DMS53 (cell line): ENCODE data around the gene RSPH1.
A peak's percentile ranks its signal among the peaks of the same experiment; 100 is the strongest.

Source experiments
- DNase-seq: peaks from one replicate; lab custom pipeline; 2025; lab: John Stamatoyannopoulos, UW

Gene RSPH1

GRCh38 chr21:42465008-42465802 is 30.8 kb downstream of the RSPH1 start:
- no peak for DNase-seq

DNA sequence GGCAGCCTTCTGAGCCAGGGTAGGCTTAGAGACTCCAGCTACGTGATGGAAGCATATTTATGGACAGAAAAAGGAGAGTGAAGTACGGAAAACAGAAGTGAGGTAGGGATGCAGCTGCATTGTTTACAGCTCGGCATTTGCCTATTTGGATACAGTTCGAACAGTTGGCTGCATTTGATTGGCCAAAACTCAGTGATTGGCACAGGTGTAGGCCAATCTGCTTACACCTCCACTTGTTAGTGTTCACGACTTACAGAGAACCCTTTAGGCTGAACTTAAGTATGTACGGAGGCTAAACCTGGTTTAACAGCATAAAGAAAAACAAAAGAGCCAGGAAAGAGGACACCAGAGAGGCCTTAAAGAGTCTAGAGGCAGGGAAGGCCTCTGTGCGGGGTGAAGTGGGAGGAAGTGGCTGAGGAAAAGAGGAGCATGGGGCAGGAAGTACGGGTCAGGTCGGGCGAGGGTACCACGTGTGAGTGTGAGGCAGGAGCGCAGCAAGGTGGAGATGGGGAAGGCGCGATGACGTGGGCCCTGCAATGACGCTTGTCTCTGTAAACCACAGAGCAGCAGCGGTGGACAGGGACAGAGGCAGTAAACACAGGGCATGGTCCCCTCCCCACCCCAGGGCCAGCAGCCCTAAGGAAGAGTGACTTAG is 32.0 kb downstream of the RSPH1 start:
- DNase-seq: peak; percentile 40

GRCh38 chr21:42461881-42462877 is 33.8 kb downstream of the RSPH1 start:
- peak; percentile 70 for DNase-seq

DNA sequence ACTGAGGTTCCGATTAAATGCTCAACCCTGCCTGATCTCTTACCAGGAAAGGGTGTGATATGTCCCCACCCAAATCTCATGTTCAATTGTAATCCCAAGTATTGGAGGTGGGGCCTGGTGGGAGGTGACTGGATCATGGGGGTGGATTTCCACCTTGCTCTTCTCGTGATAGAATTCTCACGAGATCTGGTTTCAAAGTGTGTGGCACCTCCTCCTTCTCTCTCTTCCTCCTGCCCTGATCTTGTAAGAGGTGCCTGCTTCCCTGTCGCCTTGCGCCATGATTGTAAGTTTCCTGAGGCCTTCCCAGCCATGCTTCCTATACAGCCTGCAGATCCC is 34.9 kb downstream of the RSPH1 start:
- peak; percentile 87 for DNase-seq

DNA sequence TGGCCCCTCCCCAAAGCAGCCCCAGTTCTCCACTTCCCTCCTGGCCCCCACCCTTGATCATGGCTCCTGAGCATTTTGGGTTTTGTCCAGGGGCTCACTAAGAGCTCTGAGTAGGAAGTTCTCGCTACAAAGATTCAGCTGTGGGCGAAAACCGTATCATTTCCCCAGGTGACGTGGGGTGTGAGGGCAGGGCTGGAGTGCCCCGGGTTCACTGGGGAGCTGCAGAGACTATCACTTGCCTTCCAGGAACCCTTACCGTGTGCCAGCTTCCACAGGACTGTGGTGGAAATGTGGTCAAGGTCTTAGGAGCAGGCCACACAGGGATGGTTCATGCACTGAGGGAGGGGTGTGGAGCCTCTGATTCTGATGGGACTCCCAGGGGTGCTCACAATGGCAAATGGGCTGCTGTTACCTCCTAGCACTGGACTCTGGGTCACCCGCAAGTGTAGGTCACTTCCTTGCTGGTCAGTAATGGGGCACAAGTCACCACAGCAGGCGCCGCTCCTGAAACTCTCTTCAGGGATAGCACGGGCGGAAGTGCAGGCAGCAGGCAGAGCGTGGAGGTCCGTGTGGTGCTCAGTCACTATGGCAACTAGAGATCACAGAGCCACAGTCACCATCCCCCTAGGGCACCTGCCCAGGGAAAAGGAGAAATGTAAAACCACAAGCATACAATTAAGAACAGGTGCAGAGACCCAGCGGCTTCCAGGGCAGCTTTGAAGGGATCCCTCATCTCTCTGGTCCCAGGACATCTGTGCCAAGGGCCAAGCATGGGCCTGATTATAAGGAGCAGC is 35.4 kb downstream of the RSPH1 start:
- DNase-seq: peak; percentile 97

GRCh38 chr21:42459546-42460215 is 36.3 kb downstream of the RSPH1 start:
- DNase-seq: no peak

GRCh38 chr21:42459082-42459460 is 37.0 kb downstream of the RSPH1 start:
- no peak for DNase-seq

GRCh38 chr21:42456457-42456856 is 39.6 kb downstream of the RSPH1 start:
- no peak for DNase-seq

GRCh38 chr21:42455754-42456440 is 40.1 kb downstream of the RSPH1 start:
- DNase-seq: no peak

DNA sequence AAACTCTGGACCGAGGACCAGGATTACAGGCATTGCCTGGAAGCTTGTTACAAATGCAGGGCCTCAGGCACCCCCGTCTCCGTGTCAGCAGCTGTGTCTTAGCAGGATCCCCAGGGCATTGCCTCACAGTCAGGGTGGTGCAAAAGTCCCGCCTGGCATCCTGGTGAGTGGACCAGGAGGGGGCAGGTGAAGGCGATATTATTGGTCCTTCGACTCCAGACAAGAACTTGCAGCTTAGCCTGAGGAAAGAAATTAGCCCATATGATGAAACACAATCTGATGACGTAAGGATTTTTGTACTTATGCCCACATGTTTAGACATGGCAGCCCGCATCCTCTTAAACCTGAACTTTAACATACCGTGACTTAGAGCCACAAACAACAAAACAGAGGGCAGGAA is 40.8 kb downstream of the RSPH1 start:
- no peak for DNase-seq

DNA sequence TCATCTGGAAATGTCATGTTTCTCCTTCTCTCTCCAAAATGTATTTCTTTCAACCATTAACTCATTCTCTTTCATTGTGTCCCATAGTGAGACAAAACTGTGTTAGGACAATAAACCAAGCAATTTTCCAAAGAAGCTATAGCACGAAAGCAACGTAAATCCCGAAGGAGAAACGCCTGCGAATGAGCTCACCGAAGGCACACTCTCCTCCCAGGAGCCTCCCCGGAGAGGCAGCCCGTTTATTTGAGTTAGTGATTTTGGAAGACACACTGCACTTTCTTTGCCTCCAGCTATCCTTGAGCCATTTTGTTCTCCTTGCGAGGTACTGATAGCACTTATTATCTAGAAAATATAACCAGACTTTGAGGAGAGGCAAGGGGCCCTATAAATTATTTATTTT is 41.2 kb downstream of the RSPH1 start:
- DNase-seq: no peak

GRCh38 chr21:42453986-42454570 is 41.9 kb downstream of the RSPH1 start:
- no peak for DNase-seq

DNA sequence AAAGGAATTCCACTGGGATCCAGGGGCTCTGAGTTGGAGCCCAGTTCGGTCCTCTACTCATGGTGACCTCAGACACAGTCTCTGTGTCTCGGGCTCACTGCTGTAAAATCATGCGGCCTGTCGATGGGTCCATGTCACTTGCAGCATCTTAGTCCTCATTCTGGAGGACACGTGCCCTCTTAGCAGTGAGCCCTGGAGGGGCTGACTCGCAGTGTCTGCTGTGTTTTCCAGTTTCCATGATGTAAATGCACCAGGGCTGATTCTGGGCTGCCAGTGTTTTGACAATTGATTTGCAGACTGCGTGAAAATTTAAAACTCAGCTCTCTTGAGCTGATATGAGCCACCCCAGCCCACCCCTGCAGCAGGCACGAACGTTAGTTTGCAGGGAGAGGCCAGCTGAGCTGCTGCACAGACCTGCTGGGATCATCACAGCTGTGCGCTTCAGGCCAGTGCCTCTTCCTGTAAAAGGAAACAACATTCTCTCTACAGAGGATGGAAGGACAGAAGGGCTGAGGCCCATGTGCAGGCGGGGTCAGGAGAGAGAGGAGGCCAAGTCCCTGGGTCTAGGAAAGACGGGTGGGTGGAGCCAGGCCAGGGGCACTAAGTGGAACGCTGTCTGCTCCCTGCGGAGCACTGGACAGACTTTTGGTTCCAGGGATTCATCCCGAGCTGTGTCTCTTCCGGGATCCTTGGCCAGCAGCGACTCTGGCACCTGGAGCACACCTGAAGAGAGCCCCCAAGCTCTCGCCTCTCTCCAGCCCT is 42.6 kb downstream of the RSPH1 start:
- DNase-seq: no peak

- DNase-seq: no peak
Observed at GRCh38 chr21:42452401-42453223, 43.4 kb downstream of the RSPH1 start.

- no peak for DNase-seq
Observed at GRCh38 chr21:42451941-42452340, 44.1 kb downstream of the RSPH1 start.

GRCh38 chr21:42448686-42449085 is 47.3 kb downstream of the RSPH1 start:
- no peak for DNase-seq

DNA sequence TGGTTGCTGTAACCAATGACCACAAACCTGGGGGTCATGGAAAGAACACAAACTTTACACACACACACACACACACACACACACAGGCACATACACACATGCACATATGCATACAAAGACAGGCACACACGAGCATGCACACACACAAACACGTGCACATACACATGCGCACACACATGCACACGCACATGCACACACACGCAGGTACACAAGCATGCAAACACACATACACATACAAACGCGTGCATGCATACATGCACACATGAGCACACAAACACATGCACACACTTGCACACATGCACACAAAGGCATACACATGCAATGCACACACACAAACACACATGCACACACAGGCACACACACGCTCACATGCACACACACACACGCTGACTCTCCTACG is 48.3 kb downstream of the RSPH1 start:
- no peak for DNase-seq

GRCh38 chr21:42447182-42447581 is 48.8 kb downstream of the RSPH1 start:
- no peak for DNase-seq

- DNase-seq: no peak
Observed at GRCh38 chr21:42446531-42446930, 49.5 kb downstream of the RSPH1 start.
